Heart left ventricle (tissue), 13 donors: ENCODE results near the gene OTOL1.

Source experiments
- CTCF ChIP-seq, 12 donors: fragments of 200-600 bp; sonication (generic) in 4 of 12; IDR thresholded peaks; one replicate each; pipeline versions ENCODE4 v1.5.0 to v1.8.0; 2018 to 2022; ENCODE audit warnings: antibody characterized with exemption in 12 of 12, mild to moderate bottlenecking in 5 of 12
- POLR2A ChIP-seq, 2 donors: fragments of 450-650 bp; IDR thresholded peaks; one replicate each; pipeline ENCODE4 v1.6.1; 2017; ENCODE audit warnings: antibody characterized with exemption in 2 of 2, mild to moderate bottlenecking in 2 of 2, moderate library complexity in 2 of 2
- donor health status: ischemic (EF 13 %, LVEDD 7.1; RV severe dilation, severe dysfunction).
- donor health status: DM: no; HTN: yes; CAD: no.
- donor health status: DM: no; HTN: no; CAD: no.
- donor health status: ischemic (EF 25% LVEDD 6.9; RV normal size, moderate dysfunction).
- donor health status: ischemic (EF 25% LVEDD 5.7; RV mildly dilated, moderate dysfunction).
- donor health status: ischemic (EF 35%, LVEDD 5.7; RV mildly dilated, moderate dysfunction).
- donor health status: nonischemic (EF 11% LVEDD 7.7; RV severe dilation, severe dysfunction).
- donor health status: DM: yes; HTN: yes; CAD: no.
- donor health status: PGD.
- donor health status: ischemic (EF 29% LVEDD 5.4; RV normal size, mild dysfunction).
- donor health status: nonischemic (EF 23%, LVEDD 6.1; RV moderate dilation, normal function).

- no peak for TF ChIP-seq CTCF (IDR thresholded peaks at IDR 0.05)
- no peak for TF ChIP-seq POLR2A (IDR thresholded peaks at IDR 0.05)
Observed at GRCh38 chr3:161496508-161496907, at the start of gene OTOL1.
